Measurements from ENCODE around the gene TAF9B. TPM values are rescaled to one million over a fixed set of nuclear protein-coding genes. Genes with fewer than 3 reads are reported as not detected.

The TAF9B gene
- polyA plus RNA-seq, 3 donors = 2.1 to 8.0 (median 7.1) TPM

DNA sequence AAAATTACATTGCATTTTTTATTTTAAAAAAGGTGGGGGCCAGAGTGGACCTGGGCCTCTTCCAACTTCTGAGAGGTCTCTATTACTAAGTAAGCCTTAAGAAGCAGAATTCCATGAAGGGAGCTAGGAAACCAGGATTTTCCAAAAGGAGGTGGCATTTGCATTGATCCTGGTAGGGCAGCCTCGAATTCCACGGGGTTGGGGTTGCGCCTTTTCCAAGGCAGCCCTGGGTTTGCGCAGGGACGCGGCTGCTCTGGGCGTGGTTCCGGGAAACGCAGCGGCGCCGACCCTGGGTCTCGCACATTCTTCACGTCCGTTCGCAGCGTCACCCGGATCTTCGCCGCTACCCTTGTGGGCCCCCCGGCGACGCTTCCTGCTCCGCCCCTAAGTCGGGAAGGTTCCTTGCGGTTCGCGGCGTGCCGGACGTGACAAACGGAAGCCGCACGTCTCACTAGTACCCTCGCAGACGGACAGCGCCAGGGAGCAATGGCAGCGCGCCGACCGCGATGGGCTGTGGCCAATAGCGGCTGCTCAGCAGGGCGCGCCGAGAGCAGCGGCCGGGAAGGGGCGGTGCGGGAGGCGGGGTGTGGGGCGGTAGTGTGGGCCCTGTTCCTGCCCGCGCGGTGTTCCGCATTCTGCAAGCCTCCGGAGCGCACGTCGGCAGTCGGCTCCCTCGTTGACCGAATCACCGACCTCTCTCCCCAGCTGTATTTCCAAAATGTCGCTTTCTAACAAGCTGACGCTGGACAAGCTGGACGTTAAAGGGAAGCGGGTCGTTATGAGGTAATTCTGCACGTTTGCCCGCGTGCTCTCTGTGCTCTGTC lies 35.6 kb downstream of the TAF9B start, which contains the start of gene PGK1:
Gene PGK1, plus strand, starts transcription at position 626 of the 824 bp plus-strand sequence. Its CDS starts 93 bp downstream, at position 719.
- peaks cover 0 to 2% (median 0%) of the 10 kb centered on the region in 3 donors for H3K27me3 Mint-ChIP-seq (ENCODE audit: low read depth in 3 of 3)
- Histone ChIP-seq H3K9ac (ENCODE audit: insufficient read depth, low read length, poor library complexity, severe bottlenecking) (peak within 1 kb of the TSS; percentile 86), H3K4me3 (replicated peaks in 1 of 3; ENCODE audit: low read depth in 2 of 3, low read length in 3 of 3) (peak within 1 kb of the TSS; percentile 82 to 97 (median 93)), H3K4me2 (replicated peaks; ENCODE audit: extremely low read depth, low read length, poor library complexity, severe bottlenecking) (peak within 1 kb of the TSS; percentile 84), H3K27me3 (ENCODE audit: control insufficient read depth in 2 of 2, insufficient read depth in 2 of 2, low read length in 2 of 2) (no peaks in the 10 kb centered on the region), H2AFZ (ENCODE audit: insufficient read depth, low read depth, low read length, poor library complexity, severe bottlenecking) (peak within 1 kb of the TSS; percentile 54), H4K20me1 (ENCODE audit: insufficient read depth, low read length) (peaks cover 35% of the 10 kb centered on the region), H3K79me2 (ENCODE audit: insufficient read depth, low read length) (peaks cover 52% of the 10 kb centered on the region), H3K9me3 (replicated peaks in 1 of 2; ENCODE audit: control insufficient read depth in 1 of 2, insufficient read depth in 1 of 2, low read length in 2 of 2) (no peaks in the 10 kb centered on the region), H3K27ac (ENCODE audit: low read depth in 1 of 2, low read length in 2 of 2) (peak within 1 kb of the TSS; percentile 96 to 99), H3K4me1 (ENCODE audit: control insufficient read depth in 1 of 2, insufficient read depth in 2 of 2, low read length in 2 of 2) (peaks cover 44 to 47% of the 10 kb centered on the region in 2 donors), H3K36me3 (replicated peaks in 1 of 2; ENCODE audit: control insufficient read depth in 1 of 2, insufficient read depth in 2 of 2, low read length in 2 of 2) (no peaks in the 10 kb centered on the region)
- H3K9me3 Mint-ChIP-seq = peaks cover 0 to 14% (median 2%) of the 10 kb centered on the region in 7 donors
- peak; percentile 94 to 96 (median 95) for DNase-seq
- H3K27ac Mint-ChIP-seq = peak within 1 kb of the TSS; percentile 95 to 98 (median 97)
- H3K4me1 Mint-ChIP-seq = peaks cover 48% of the 10 kb centered on the region
- peak within 1 kb of the TSS; percentile 83 to 86 for H3K4me3 Mint-ChIP-seq
- TF ChIP-seq, protein P1, sequence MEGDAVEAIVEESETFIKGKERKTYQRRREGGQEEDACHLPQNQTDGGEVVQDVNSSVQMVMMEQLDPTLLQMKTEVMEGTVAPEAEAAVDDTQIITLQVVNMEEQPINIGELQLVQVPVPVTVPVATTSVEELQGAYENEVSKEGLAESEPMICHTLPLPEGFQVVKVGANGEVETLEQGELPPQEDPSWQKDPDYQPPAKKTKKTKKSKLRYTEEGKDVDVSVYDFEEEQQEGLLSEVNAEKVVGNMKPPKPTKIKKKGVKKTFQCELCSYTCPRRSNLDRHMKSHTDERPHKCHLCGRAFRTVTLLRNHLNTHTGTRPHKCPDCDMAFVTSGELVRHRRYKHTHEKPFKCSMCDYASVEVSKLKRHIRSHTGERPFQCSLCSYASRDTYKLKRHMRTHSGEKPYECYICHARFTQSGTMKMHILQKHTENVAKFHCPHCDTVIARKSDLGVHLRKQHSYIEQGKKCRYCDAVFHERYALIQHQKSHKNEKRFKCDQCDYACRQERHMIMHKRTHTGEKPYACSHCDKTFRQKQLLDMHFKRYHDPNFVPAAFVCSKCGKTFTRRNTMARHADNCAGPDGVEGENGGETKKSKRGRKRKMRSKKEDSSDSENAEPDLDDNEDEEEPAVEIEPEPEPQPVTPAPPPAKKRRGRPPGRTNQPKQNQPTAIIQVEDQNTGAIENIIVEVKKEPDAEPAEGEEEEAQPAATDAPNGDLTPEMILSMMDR (IDR thresholded peaks at IDR 0.05) = no peak
- peaks cover 9 to 12% of the 10 kb centered on the region in 2 donors for H3K36me3 Mint-ChIP-seq
- 2% methylated on average over 30 of the region's 72 CpGs for WGBS (ENCODE audit: insufficient coverage)
- intact Hi-C loops (cut with micrococcal nuclease) = no loop called here

DNA sequence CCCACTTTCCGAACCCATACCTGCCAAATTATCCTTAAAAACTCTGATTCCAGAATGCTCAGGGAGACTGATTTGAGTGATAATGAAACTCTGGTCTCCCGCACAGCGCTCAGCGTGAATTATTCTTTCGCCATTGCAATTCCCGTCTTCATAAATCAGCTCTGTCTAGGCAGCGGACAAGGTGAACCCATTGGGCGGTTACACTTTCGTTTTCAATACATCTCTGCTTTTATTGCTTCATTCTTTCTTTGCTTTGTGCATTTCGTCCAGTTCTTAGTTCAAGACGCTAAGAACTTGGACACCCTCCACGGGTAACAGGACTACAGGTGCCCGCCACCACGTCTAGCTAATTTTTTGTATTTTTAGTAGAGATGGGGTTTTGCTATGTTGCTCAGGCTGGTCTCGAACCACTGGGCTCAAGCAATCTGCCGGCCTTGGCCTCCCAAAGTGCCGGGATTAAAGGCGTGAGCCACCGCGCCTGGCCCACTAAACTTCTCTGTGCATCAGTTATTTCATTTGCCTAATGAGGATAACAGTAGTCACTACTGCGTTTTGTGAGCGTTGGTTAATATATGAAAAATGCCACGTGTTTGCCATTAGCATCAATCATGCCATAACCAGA lies 36.3 kb downstream of the TAF9B start:
- intact Hi-C loops (cut with micrococcal nuclease) = no loop called here
- H3K4me1 ChIP-seq (ENCODE audit: control insufficient read depth in 1 of 2, insufficient read depth in 2 of 2, low read length in 2 of 2) = peaks cover 39% of the 10 kb centered on the region in 2 donors
- peaks cover 0 to 2% (median 0%) of the 10 kb centered on the region in 3 donors for H3K27me3 Mint-ChIP-seq (ENCODE audit: low read depth in 3 of 3)
- peaks cover 28% of the 10 kb centered on the region for H4K20me1 ChIP-seq (ENCODE audit: insufficient read depth, low read length)
- H3K4me1 Mint-ChIP-seq = peaks cover 40% of the 10 kb centered on the region
- WGBS (ENCODE audit: insufficient coverage) = 93% methylated on average over 14 of the region's 23 CpGs
- TF ChIP-seq, protein P1 (IDR thresholded peaks at IDR 0.05) = no peak
- peak overlapping the region; percentile 65 for H3K4me2 ChIP-seq (replicated peaks; ENCODE audit: extremely low read depth, low read length, poor library complexity, severe bottlenecking)
- H3K27ac ChIP-seq (ENCODE audit: low read depth in 1 of 2, low read length in 2 of 2) = peak overlapping the region; percentile 83 to 90
- peaks cover 0 to 14% (median 2%) of the 10 kb centered on the region in 7 donors for H3K9me3 Mint-ChIP-seq
- peaks cover 45% of the 10 kb centered on the region for H3K79me2 ChIP-seq (ENCODE audit: insufficient read depth, low read length)
- peak overlapping the region; percentile 86 for H3K9ac ChIP-seq (ENCODE audit: insufficient read depth, low read length, poor library complexity, severe bottlenecking)
- H3K36me3 Mint-ChIP-seq = peaks cover 9 to 12% of the 10 kb centered on the region in 2 donors
- H3K27ac Mint-ChIP-seq = peak overlapping the region; percentile 90 to 97 (median 95)
- no peaks in the 10 kb centered on the region for H3K9me3 ChIP-seq (replicated peaks in 1 of 2; ENCODE audit: control insufficient read depth in 1 of 2, insufficient read depth in 1 of 2, low read length in 2 of 2)
- DNase-seq = no peak
- no peaks in the 10 kb centered on the region for H3K36me3 ChIP-seq (replicated peaks in 1 of 2; ENCODE audit: control insufficient read depth in 1 of 2, insufficient read depth in 2 of 2, low read length in 2 of 2)
- peak overlapping the region; percentile 44 to 93 (median 56) for H3K4me3 ChIP-seq (replicated peaks in 1 of 3; ENCODE audit: low read depth in 2 of 3, low read length in 3 of 3)
- peak overlapping the region; percentile 77 to 86 for H3K4me3 Mint-ChIP-seq
- H2AFZ ChIP-seq (ENCODE audit: insufficient read depth, low read depth, low read length, poor library complexity, severe bottlenecking) = peak overlapping the region; percentile 54
- no peaks in the 10 kb centered on the region for H3K27me3 ChIP-seq (ENCODE audit: control insufficient read depth in 2 of 2, insufficient read depth in 2 of 2, low read length in 2 of 2)
